Upper lobe of left lung (tissue), 4 donors: ENCODE measurements around the gene USP37.

Source experiments
- CTCF ChIP-seq, 6 experiments: fragments of 450-650 bp in 4 of 6; fragments of 200-600 bp in 2 of 6; sonication (generic) in 2 of 6; IDR thresholded peaks; one replicate each; pipeline ENCODE4 v1.5.1; 2016 to 2019; ENCODE audit warnings: antibody characterized with exemption in 6 of 6
- POLR2AphosphoS5 ChIP-seq, 2 donors: sonication (generic); formaldehyde crosslinking; IDR thresholded peaks; one replicate each; pipeline ENCODE4 v1.5.1; 2017; ENCODE audit warnings: antibody characterized with exemption in 2 of 2

GRCh38 chr2:218422403-218423086, 145.6 kb downstream of the USP37 start:
- TF ChIP-seq POLR2AphosphoS5 (IDR thresholded peaks at IDR 0.05) (no peak), CTCF (IDR thresholded peaks at IDR 0.05) (no peak)
